Trophoblast cell (in vitro differentiated cells and primary cell): ENCODE results near the gene APOC3.
A peak's percentile ranks its signal among the peaks of the same experiment; 100 is the strongest.

Source experiments
- DNase-seq, 2 donors: peaks; one replicate each; pipeline ENCODE4 v3.0.0-alpha.2; 2016
- H2AFZ ChIP-seq: 2 replicates; pipeline ENCODE4 v1.6.1; 2013; ENCODE audit warnings: low read length, moderate library complexity, mild to moderate bottlenecking; ENCODE audit not compliant: insufficient read depth, poor library complexity
- H2AK5ac ChIP-seq: 2 replicates; pipeline ENCODE4 v1.6.1; 2013; ENCODE audit warnings: mild to moderate bottlenecking, low read length
- H2BK120ac ChIP-seq: 2 replicates; pipeline ENCODE4 v1.6.1; 2013; ENCODE audit warnings: low read length, mild to moderate bottlenecking, moderate library complexity; ENCODE audit not compliant: insufficient read depth, poor library complexity
- H2BK12ac ChIP-seq: 2 replicates; pipeline ENCODE4 v1.6.1; 2013; ENCODE audit warnings: mild to moderate bottlenecking, low read length, moderate library complexity
- H2BK5ac ChIP-seq: 2 replicates; pipeline ENCODE4 v1.6.1; 2013; ENCODE audit warnings: low read length, low read depth, moderate library complexity, mild to moderate bottlenecking; ENCODE audit not compliant: poor library complexity
- H3K14ac ChIP-seq: 2 replicates; pipeline ENCODE4 v1.6.1; 2013; ENCODE audit warnings: mild to moderate bottlenecking, low read length
- H3K18ac ChIP-seq: 2 replicates; pipeline ENCODE4 v1.6.1; 2013; ENCODE audit warnings: mild to moderate bottlenecking, low read length
- H3K23ac ChIP-seq: 2 replicates; pipeline ENCODE4 v1.6.1; 2013; ENCODE audit warnings: low read length
- H3K27ac ChIP-seq: 2 replicates; pipeline ENCODE4 v1.5.1; 2013; ENCODE audit warnings: low read depth, mild to moderate bottlenecking, inconsistent platforms, low read length, moderate library complexity
- H3K27me3 ChIP-seq: 2 replicates; pipeline ENCODE4 v1.6.1; 2013; ENCODE audit warnings: inconsistent platforms, mild to moderate bottlenecking, low read length, moderate library complexity; ENCODE audit not compliant: insufficient read depth
- H3K36me3 ChIP-seq, 2 experiments: 1 replicate in 1 of 2; 2 replicates in 1 of 2; pipeline ENCODE4 v1.6.1; 2013; ENCODE audit warnings: low read length in 2 of 2, mild to moderate bottlenecking in 2 of 2, moderate library complexity in 1 of 2; ENCODE audit not compliant: insufficient read depth in 2 of 2, control insufficient read depth in 1 of 2
- H3K4ac ChIP-seq: 2 replicates; pipeline ENCODE4 v1.6.1; 2013; ENCODE audit warnings: low read depth, mild to moderate bottlenecking, low read length, moderate library complexity
- H3K4me1 ChIP-seq, 2 experiments: 1 replicate in 1 of 2; 2 replicates in 1 of 2; pipeline ENCODE4 v1.6.1; 2013; ENCODE audit warnings: low read length in 2 of 2, mild to moderate bottlenecking in 2 of 2, moderate library complexity in 1 of 2; ENCODE audit not compliant: insufficient read depth in 2 of 2, control insufficient read depth in 1 of 2
- H3K4me2 ChIP-seq: 2 replicates; pipeline ENCODE4 v1.6.1; 2013; ENCODE audit warnings: inconsistent platforms, mild to moderate bottlenecking, low read length, moderate library complexity
- H3K4me3 ChIP-seq: 2 replicates; pipeline ENCODE4 v1.5.1; 2013; ENCODE audit warnings: mild to moderate bottlenecking, low read depth, low read length, inconsistent platforms
- H3K79me1 ChIP-seq: one replicate; pipeline ENCODE4 v1.6.1; 2013; ENCODE audit warnings: low read length
- H3K79me2 ChIP-seq: 2 replicates; pipeline ENCODE4 v1.6.1; 2013; ENCODE audit warnings: low read length, mild to moderate bottlenecking; ENCODE audit not compliant: control insufficient read depth, insufficient read depth, poor library complexity
- H3K9ac ChIP-seq: 2 replicates; pipeline ENCODE4 v1.6.1; 2013; ENCODE audit warnings: mild to moderate bottlenecking, low read length
- H3K9me3 ChIP-seq: 2 replicates; pipeline ENCODE4 v1.6.1; 2013; ENCODE audit warnings: low read depth, mild to moderate bottlenecking, control low read depth, inconsistent platforms, low read length; ENCODE audit not compliant: insufficient read depth
- H4K12ac ChIP-seq: 2 replicates; pipeline ENCODE4 v1.6.1; 2013; ENCODE audit warnings: low read depth, mild to moderate bottlenecking, low read length, moderate library complexity
- H4K8ac ChIP-seq: 2 replicates; pipeline ENCODE4 v1.6.1; 2013; ENCODE audit warnings: low read depth, mild to moderate bottlenecking, low read length, moderate library complexity
- H4K91ac ChIP-seq: one replicate; pipeline ENCODE4 v1.6.1; 2013; ENCODE audit warnings: low read depth, mild to moderate bottlenecking, low read length, moderate library complexity
- WGBS: extraction: QIAGEN DNeasy Blood & Tissue Kit; methylation state at CpG from one replicate; pipeline ENCODE4 v1.1.7; 2013; ENCODE audit warnings: missing lambda C conversion rate; ENCODE audit not compliant: insufficient read length, insufficient coverage; ENCODE audit errors: extremely low coverage; 5-methylcytosine and 5-hydroxymethylcytosine counted together

The APOC3 gene

GRCh38 chr11:116819049-116819448 is 10.7 kb upstream of the APOC3 start:
- no peak overlapping the region for H3K9ac ChIP-seq
- H4K8ac ChIP-seq = no peak overlapping the region
- H3K18ac ChIP-seq = no peak overlapping the region
- H3K27me3 ChIP-seq = no peaks in the 10 kb centered on the region
- H2BK120ac ChIP-seq = no peak overlapping the region
- H3K4me1 ChIP-seq = no peaks in the 10 kb centered on the region
- H3K4ac ChIP-seq = no peak overlapping the region
- H2AFZ ChIP-seq = no peak overlapping the region
- H3K9me3 ChIP-seq = peaks cover 2% of the 10 kb centered on the region
- no peak overlapping the region for H3K23ac ChIP-seq
- H2AK5ac ChIP-seq = no peak overlapping the region
- no peak overlapping the region for H3K4me2 ChIP-seq
- H4K91ac ChIP-seq = no peak overlapping the region
- no peaks in the 10 kb centered on the region for H3K79me2 ChIP-seq
- H2BK5ac ChIP-seq = no peak overlapping the region
- H3K27ac ChIP-seq = no peak overlapping the region
- no peak overlapping the region for H4K12ac ChIP-seq
- no CpG with 5 or more reads among the region's 9 CpGs for WGBS
- no peak overlapping the region for H3K4me3 ChIP-seq
- H3K36me3 ChIP-seq = no peaks in the 10 kb centered on the region
- H3K79me1 ChIP-seq = no peaks in the 10 kb centered on the region
- no peak overlapping the region for H2BK12ac ChIP-seq
- DNase-seq = no peak
- no peak overlapping the region for H3K14ac ChIP-seq

DNA sequence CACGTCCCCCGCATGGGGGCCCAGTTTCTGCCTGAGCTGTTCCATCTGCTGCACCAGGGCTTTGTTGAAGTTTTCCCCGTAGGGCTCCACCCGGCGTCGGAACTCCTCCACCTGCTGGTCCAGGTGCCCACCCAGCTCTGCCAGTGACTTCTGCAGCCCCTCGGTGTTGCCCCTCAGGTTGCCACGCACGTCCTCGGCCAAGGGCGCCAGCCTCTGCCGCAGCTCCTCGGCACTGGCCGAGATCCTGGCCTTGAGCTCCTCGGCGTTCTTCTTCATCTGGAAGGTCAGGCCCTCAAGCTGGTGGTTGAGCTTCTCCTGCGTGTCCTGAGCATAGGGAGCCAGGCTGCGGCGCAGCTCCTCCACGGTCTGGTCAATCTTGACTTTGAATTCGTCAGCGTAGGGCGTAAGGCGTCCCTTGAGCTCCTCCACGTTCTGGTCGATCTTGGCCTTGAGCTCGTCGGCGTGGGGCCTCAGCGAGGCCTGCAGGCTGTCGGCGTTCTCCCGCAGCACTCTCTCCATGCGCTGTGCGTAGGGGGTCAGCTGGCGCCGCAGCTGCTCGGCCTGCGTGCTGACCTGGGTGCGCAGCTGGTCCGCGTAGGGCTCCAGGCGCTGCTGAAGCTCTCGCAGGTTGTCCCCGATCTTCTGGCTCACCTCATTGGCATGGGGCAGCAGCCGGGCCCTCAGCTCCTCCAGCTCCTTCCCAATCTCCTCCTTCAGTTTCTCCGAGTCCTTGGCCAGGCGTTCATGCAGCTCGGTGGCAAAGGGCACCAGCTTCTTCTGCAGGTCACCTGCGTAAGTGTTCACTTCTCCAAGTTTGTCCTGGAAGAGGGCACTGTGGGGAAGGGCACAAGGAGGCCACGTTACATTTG is 8.4 kb upstream of the APOC3 start:
- no peaks in the 10 kb centered on the region for H3K79me1 ChIP-seq
- WGBS = no CpG with 5 or more reads among the region's 51 CpGs

GRCh38 chr11:116822575-116822974 is 7.1 kb upstream of the APOC3 start:
- Histone ChIP-seq H3K9me3 (peaks cover 2% of the 10 kb centered on the region), H2BK12ac (no peak overlapping the region), H3K14ac (no peak overlapping the region), H3K4me1 (no peaks in the 10 kb centered on the region), H3K79me2 (no peaks in the 10 kb centered on the region), H3K18ac (no peak overlapping the region), H3K23ac (no peak overlapping the region), H2BK5ac (no peak overlapping the region), H3K4me2 (no peak overlapping the region), H2AFZ (no peak overlapping the region), H3K27me3 (no peaks in the 10 kb centered on the region), H4K91ac (no peak overlapping the region), H4K12ac (no peak overlapping the region), H2BK120ac (no peak overlapping the region), H3K9ac (no peak overlapping the region), H3K4ac (no peak overlapping the region), H4K8ac (no peak overlapping the region), H3K79me1 (no peaks in the 10 kb centered on the region), H3K36me3 (no peaks in the 10 kb centered on the region), H3K4me3 (no peak overlapping the region), H2AK5ac (no peak overlapping the region), H3K27ac (no peak overlapping the region)
- DNase-seq = no peak
- no CpG with 5 or more reads among the region's 5 CpGs for WGBS

More for the DNA sequence above, 8.4 kb upstream of the APOC3 start:
- Histone ChIP-seq H3K14ac (no peak overlapping the region), H4K8ac (no peak overlapping the region), H4K12ac (no peak overlapping the region), H3K9ac (no peak overlapping the region), H3K23ac (no peak overlapping the region), H2BK120ac (no peak overlapping the region), H3K4me1 (no peaks in the 10 kb centered on the region), H3K9me3 (peaks cover 2% of the 10 kb centered on the region), H3K36me3 (no peaks in the 10 kb centered on the region), H4K91ac (no peak overlapping the region), H2BK5ac (no peak overlapping the region), H3K4me3 (peak overlapping the region; percentile 31), H2AFZ (no peak overlapping the region), H2BK12ac (no peak overlapping the region), H3K4me2 (no peak overlapping the region), H3K4ac (no peak overlapping the region), H3K27ac (no peak overlapping the region), H3K27me3 (no peaks in the 10 kb centered on the region), H2AK5ac (no peak overlapping the region), H3K79me2 (no peaks in the 10 kb centered on the region), H3K18ac (no peak overlapping the region)
- DNase-seq = no peak

- no peak within 1 kb of the TSS for H2BK120ac ChIP-seq
- H3K4ac ChIP-seq = no peak within 1 kb of the TSS
- H3K36me3 ChIP-seq = no peaks in the 10 kb centered on the region
- H3K4me1 ChIP-seq = no peaks in the 10 kb centered on the region
- no peak within 1 kb of the TSS for H4K12ac ChIP-seq
- H3K9ac ChIP-seq = no peak within 1 kb of the TSS
- no peaks in the 10 kb centered on the region for H3K27me3 ChIP-seq
- no peaks in the 10 kb centered on the region for H3K79me2 ChIP-seq
- no peak within 1 kb of the TSS for H2BK5ac ChIP-seq
- no peak within 1 kb of the TSS for H2AFZ ChIP-seq
- no peaks in the 10 kb centered on the region for H3K79me1 ChIP-seq
- H3K18ac ChIP-seq = no peak within 1 kb of the TSS
- H3K27ac ChIP-seq = no peak within 1 kb of the TSS
- H4K91ac ChIP-seq = no peak within 1 kb of the TSS
- no peak for DNase-seq
- WGBS = no CpG with 5 or more reads among the region's 16 CpGs
- H3K23ac ChIP-seq = no peak within 1 kb of the TSS
- no peak within 1 kb of the TSS for H2BK12ac ChIP-seq
- H3K14ac ChIP-seq = no peak within 1 kb of the TSS
- no peak within 1 kb of the TSS for H2AK5ac ChIP-seq
- H4K8ac ChIP-seq = no peak within 1 kb of the TSS
- peaks cover 2% of the 10 kb centered on the region for H3K9me3 ChIP-seq
- no peak within 1 kb of the TSS for H3K4me3 ChIP-seq
- H3K4me2 ChIP-seq = no peak within 1 kb of the TSS
Measured at GRCh38 chr11:116823031-116823843, 6.5 kb upstream of the APOC3 start, which contains the start of gene APOA4. Gene APOA4, minus strand, starts transcription at chr11:116823304. Its CDS starts 113 bp downstream, at chr11:116823191.
